Stimulated activated CD4-positive, alpha-beta T cell treated with anti-CD3 and anti-CD28 coated beads, Interleukin-1b, Interleukin-23, amount 100 ng/mL, for 1 hour (primary cell): ENCODE measurements around the gene JOSD2.
"Not testable (repeated sequence)": the region's sequence is repeated elsewhere in the genome, so short reads cannot be mapped to it uniquely, and the experiment has no call there.

Source experiments
- DNase-seq, 2 donors: peaks; one replicate each; pipeline ENCODE4 v3.0.0-alpha.2; 2020; ENCODE audit warnings: low read depth in 2 of 2

Gene JOSD2

DNA sequence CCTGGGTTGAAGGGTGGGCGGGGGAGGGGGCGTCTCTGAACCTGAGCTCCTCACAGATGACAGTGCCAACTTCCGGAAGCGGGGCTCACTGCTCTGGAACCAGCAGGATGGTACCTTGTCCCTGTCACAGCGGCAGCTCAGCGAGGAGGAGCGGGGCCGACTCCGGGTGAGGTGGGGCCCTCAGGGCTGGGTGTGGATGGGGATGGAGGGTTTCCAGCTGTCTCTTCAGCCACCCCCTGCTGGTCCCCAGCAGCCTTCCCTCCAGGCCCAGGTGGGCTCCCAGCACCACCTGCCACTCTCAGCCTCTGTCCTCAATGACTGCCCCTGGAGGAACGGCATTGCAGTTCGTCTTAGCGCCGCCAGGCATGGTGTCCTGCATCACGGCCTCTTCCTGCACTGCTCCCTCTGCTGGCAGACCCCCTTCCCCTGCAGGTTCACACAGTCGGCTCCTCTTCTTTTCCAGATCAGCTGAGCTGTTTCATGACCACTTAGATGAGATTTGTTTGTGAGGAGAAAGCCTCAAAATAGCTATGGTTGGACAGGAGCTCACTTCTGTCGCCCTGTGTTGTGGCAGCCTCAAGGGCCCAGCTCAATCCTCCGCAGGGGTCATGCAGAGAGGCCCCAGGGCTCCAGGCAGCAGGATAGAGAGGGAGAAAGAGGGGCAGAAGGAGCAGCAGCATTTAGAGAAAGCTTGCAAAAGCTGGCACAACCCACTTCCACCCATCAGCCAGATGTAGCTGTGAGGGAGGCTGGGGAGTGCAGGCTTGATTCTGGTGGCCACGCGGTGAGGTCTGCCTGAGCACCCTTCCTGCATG lies 31.9 kb downstream of the JOSD2 start:
- DNase-seq, result no peak

- no peak for DNase-seq
These were observed 33.1 kb downstream of the JOSD2 start for GRCh38 chr19:50477751-50478515.

- DNase-seq, result no peak
These were observed 34.1 kb downstream of the JOSD2 start for GRCh38 chr19:50476907-50477238.

DNA sequence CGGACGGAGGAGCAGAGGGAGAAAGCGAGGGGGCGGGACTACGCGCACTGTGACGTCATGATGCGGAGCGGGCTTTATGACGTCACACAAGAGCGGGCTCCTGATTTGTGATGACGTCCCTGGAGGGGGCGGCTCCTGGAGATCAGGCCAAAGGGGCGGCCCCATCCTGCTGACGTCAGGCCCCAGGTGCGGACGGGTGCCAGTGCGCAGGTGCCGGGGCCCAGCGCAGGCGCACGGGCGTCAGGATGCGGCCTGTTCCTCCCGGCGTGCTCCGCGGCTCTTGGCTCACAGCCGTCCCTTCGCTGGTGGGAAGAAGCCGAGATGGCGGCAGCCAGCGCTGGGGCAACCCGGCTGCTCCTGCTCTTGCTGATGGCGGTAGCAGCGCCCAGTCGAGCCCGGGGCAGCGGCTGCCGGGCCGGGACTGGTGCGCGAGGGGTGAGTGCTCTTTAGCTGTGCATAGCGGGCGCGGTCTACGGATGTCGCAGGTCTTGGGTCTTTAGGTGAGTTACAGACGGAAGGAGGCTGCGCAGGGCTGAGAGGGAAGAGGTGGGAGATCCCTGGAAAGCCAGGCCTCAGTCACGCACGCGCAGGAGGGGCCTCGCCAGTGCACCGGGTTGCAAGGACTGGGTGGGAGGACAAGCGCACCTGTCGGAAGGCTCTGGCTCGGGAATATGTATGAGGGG lies 34.6 kb downstream of the JOSD2 start, which contains the start of the genes EMC10 and GARIN5A:
EMC10 (plus strand) TSS at position 284 of the 683 bp plus-strand sequence; CDS start at position 322, 38 bp downstream.
GARIN5A (minus strand) TSS at position 625 of the 683 bp plus-strand sequence; CDS start at position 165, 460 bp downstream.
- DNase-seq, result peak; percentile 79 to 83

DNA sequence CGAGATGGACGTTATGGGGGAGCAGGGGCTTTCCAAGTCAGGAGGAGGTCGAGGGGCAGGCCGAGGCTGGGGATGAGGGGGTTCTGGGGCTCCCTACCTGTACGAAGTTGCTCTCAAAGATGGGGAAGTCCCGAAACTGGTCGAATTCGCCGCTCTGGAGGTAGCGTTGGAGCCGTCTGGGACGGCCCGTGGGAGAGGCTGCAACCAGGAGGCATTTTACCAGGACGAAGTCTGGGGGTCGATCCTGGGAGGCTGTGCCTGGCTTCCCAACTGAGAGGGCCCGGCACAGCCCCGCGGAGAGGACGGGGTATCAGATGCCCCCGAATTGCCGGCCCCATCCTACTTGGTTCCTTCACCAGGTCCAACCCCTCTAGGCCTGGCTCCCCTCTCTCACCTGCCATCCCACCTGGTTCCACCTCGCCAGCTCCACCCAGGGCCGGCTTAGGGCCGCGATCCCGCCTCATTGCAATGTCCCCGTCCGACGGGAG lies 35.2 kb downstream of the JOSD2 start:
- DNase-seq, result no peak

DNA sequence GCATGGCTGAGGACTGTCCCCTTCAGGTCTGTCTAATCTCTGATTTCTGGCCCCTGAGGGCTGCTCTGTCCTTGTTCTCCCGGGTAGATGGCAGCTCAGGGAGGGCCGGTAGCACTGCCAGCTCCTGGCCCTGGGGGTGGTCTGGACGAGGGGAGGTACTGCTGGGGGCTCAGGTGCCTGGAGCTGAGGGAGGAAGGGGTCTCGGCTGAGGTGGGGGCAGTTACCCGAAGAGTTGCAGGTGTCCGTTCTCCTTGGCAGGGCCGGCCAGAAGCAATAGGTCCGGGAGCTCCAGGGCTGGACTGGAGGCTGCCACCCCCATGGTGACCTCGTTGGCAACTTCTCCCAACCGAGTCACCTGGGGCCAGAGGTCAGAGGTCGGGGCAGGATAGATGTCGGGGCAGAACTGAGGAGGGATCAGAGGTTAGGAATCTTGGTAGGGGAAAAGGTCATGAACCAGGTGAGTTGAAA lies 35.9 kb downstream of the JOSD2 start:
- no peak for DNase-seq

GRCh38 chr19:50473336-50473735 lies 37.7 kb downstream of the JOSD2 start:
- DNase-seq, result not testable (repeated sequence)

DNA sequence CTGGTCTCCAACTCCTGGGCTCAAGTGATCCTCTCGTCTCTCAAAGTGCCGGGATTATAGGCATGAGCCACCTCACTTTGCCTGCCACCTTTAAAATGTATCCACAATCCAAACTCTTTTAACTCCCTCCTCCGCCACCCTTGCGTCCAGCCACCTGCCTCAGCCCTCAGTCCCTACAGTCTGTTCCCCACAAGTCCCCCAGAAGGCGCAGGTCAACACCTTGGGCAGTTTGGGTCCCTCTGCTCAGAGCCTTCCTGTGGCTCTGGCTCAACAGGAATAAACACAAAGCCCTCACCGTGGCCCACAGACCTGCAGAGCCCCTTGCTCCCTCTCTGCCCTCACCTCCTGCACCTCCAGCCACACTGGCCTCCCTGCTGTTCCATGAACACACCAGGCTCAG lies 42.2 kb downstream of the JOSD2 start:
- DNase-seq, result no peak

DNA sequence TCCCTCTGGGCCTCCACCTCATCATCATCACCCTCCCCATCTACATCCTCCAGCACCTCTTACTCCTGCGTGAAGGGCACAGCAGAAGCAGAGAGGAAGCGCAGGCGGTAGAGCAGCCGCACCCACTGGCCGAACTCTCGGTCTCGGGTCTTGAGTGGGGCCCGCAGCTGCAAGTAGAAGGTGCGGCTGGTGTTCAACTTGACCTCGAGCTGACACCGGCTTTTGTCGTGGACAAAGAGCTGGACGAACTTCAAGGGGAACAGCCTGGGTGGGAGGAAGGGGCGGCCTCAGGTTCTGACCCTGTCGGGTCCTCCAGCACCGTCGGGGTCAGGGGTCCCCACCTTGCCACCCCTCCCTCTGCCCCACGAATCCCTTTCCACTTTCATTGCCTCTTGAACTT lies 43.4 kb downstream of the JOSD2 start:
- no peak for DNase-seq

GRCh38 chr19:50466706-50467039 lies 44.3 kb downstream of the JOSD2 start:
- DNase-seq, result no peak

- no peak for DNase-seq
These were observed 44.8 kb downstream of the JOSD2 start for GRCh38 chr19:50465986-50466705.

DNA sequence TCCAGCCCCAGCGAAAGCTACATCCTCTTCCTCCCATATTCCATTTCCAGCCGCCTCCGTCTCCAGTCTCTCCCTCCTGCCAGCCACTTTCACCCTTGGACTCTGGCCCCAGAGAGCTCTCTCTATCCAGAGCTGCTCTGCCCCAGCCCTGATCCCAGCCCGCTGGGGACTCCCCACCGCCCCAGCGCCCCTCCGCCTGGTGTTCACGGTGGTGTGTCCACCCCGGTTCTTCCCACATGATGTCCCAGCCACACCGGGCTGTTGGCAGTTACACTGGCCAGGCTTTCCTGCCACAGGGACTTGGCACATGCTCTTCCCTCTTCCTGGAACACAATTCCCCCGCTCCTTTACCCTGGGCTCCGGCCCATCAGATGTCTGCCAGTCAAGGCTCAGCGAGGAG lies 46.0 kb downstream of the JOSD2 start:
- DNase-seq, result no peak

DNA sequence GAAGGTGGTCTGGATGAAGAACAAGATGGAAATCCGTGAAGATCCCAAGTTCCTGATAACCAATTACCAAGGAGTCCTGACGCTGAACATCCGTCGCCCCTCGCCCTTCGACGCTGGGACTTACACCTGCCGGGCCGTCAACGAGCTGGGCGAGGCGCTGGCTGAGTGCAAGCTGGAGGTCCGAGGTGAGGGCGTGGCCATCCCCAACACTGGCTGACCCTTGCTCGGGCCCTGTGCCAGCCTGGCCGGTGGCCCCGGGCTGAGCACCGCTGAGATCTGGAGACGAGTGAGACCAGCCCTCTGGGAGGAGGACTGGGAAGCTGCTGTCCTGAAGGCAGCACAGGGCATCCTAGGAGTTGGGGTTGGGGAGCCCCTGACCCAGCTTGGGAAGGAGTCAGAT lies 46.6 kb downstream of the JOSD2 start:
- no peak for DNase-seq

DNA sequence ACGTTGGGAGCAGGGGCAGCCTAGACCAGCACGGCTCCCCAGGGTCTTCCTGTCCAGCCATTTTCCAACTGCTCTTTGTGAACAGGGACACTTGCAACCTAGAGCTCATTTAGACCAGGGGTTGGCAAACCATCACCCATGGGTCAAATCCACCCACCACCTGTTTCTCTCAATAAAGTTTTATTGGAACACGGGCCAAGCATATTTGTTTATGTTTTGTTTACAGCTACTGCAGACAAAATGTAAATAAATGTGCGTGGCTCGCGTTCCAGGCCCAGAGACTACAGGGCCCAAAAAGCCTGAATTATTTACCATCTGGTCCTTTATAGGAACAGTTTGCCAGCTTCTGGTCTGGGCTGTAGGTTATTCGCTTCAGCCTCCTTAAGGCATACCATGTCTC lies 48.0 kb downstream of the JOSD2 start:
- DNase-seq, result no peak

GRCh38 chr19:50461066-50461875 lies 49.7 kb downstream of the JOSD2 start:
- DNase-seq, result peak; percentile 22 to 29

DNA sequence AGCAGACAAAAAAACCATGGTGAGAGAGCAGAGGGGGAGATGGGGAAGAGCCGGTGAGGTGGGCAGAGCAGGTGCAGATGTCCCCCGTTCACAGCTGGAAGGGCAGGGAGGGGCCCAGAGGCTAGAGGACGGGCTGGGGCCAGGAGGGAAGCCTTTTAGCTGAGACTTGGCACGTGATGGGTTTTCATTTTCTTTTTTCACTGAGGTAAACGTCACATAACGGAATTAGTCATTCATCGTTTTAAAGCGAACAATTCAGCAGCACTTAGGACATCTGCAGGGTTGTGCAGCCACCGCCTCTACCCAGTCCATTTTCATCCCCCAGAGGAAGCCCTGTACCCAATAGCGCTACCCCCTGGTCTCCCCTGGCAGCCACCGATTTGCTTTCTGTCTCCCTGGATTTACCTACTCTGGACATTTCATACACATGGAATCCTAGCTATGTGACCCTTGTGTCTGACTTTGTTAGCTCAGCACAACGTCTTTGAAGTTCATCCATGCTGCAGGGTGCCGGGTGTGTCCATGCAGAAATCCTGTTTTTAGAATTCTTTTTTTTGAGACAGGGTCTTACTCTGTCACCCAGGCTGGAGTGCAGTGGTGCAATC lies 50.7 kb downstream of the JOSD2 start:
- DNase-seq, result no peak

DNA sequence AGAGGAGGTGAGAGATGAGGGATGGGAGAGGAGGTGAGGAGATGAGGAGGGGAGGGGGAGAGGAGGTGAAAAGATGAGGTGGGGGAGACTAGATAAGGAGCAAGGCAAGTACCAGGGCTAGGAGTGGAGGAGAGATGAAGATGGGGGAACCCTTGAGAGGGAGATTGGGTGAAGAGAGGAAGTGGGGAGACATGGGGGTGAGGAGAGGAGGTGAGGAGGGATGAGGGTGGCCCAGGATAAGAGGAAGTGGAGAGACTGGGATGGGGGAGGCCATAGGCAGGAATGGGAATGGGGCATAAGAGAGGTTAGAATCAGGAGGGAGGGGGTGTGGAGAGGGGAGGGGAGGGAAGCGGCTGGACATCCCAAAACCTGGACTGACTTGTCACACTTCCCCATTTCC lies 51.4 kb downstream of the JOSD2 start:
- DNase-seq, result no peak

- no peak for DNase-seq
These were observed 51.9 kb downstream of the JOSD2 start for GRCh38 chr19:50459067-50459456.

- DNase-seq, result no peak
These were observed 52.5 kb downstream of the JOSD2 start for GRCh38 chr19:50458396-50459066.

- DNase-seq, result no peak
These were observed 53.7 kb downstream of the JOSD2 start for GRCh38 chr19:50457300-50457699.
